ENCODE data around the gene CCDC30.

Gene CCDC30

DNA sequence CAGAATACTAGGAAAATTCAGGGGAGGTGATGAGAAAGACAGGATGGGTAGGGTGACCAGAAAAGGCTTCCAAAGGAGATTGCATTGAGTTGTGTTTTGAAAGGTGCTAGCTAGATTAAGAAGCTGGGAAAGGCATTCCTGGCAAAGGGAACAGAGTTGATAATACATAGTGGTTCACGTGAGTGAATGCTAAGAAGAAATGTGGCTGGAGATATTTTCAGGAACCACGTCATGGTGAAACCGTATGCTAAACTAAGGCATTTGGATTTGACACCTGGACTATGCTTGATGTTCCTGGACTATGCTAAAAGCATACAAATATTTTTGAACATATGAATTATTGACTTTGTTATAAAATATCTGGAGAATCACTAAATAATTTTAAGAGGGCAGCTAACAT, 14.7 kb downstream of the CCDC30 start:
- no peak overlapping the region for H3K4me3 ChIP-seq (ENCODE audit: low read length, poor library complexity, severe bottlenecking)
- H3K27me3 ChIP-seq (ENCODE audit: insufficient read depth, low read length, poor library complexity, severe bottlenecking) = no peaks in the 10 kb centered on the region
- H3K4me1 ChIP-seq (ENCODE audit: insufficient read depth, low read length, poor library complexity, severe bottlenecking) = no peaks in the 10 kb centered on the region
- H2AFZ ChIP-seq (ENCODE audit: low read length) = no peak overlapping the region
- no peaks in the 10 kb centered on the region for H3K9me3 ChIP-seq (ENCODE audit: insufficient read depth, low read depth, low read length)
- no peak overlapping the region for H3K4me2 ChIP-seq (ENCODE audit: low read depth, low read length, poor library complexity, severe bottlenecking)
- TF ChIP-seq, protein P1, sequence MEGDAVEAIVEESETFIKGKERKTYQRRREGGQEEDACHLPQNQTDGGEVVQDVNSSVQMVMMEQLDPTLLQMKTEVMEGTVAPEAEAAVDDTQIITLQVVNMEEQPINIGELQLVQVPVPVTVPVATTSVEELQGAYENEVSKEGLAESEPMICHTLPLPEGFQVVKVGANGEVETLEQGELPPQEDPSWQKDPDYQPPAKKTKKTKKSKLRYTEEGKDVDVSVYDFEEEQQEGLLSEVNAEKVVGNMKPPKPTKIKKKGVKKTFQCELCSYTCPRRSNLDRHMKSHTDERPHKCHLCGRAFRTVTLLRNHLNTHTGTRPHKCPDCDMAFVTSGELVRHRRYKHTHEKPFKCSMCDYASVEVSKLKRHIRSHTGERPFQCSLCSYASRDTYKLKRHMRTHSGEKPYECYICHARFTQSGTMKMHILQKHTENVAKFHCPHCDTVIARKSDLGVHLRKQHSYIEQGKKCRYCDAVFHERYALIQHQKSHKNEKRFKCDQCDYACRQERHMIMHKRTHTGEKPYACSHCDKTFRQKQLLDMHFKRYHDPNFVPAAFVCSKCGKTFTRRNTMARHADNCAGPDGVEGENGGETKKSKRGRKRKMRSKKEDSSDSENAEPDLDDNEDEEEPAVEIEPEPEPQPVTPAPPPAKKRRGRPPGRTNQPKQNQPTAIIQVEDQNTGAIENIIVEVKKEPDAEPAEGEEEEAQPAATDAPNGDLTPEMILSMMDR (conservative IDR thresholded peaks at IDR 0.05; ENCODE audit: low read length) = no peak
- H3F3A ChIP-seq (ENCODE audit: low read depth) = no peaks in the 10 kb centered on the region
- no peaks in the 10 kb centered on the region for H3K36me3 ChIP-seq (ENCODE audit: insufficient read depth, low read length)
- no peaks in the 10 kb centered on the region for H4K20me1 ChIP-seq (ENCODE audit: insufficient read depth, low read length, poor library complexity, severe bottlenecking)
- no peaks in the 10 kb centered on the region for H3K79me2 ChIP-seq (ENCODE audit: insufficient read depth, low read length)
- H3K9me2 ChIP-seq (replicated peaks; ENCODE audit: low read depth, low read length) = no peaks in the 10 kb centered on the region
- no peak overlapping the region for H3K9ac ChIP-seq (ENCODE audit: low read depth, low read length, poor library complexity, severe bottlenecking)

DNA sequence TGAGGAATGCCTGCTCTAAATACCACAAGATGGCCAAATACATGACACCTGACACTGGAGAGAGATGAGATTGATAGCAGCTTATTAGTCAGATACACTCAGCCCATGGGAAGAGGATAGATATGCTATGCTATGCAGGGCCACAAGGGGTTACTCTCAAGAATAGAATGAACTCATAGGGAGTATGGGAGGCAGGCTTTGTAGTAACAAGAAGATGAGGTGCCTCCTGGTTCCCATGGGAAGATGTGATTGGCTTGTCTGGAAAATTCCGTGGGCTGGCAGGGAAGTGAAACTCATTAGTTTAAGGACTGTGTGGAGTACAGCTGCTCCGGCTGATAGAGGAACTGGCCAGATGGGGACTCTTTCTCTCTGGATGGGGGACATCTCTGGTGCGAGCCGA, 16.5 kb downstream of the CCDC30 start:
- Histone ChIP-seq H3K9ac (ENCODE audit: low read depth, low read length, poor library complexity, severe bottlenecking) (no peak overlapping the region), H3F3A (ENCODE audit: low read depth) (no peaks in the 10 kb centered on the region), H3K9me3 (ENCODE audit: insufficient read depth, low read depth, low read length) (no peaks in the 10 kb centered on the region), H4K20me1 (ENCODE audit: insufficient read depth, low read length, poor library complexity, severe bottlenecking) (no peaks in the 10 kb centered on the region), H3K79me2 (ENCODE audit: insufficient read depth, low read length) (no peaks in the 10 kb centered on the region), H3K36me3 (ENCODE audit: insufficient read depth, low read length) (no peaks in the 10 kb centered on the region), H3K4me1 (ENCODE audit: insufficient read depth, low read length, poor library complexity, severe bottlenecking) (no peaks in the 10 kb centered on the region), H3K4me3 (ENCODE audit: low read length, poor library complexity, severe bottlenecking) (no peak overlapping the region), H2AFZ (ENCODE audit: low read length) (no peak overlapping the region), H3K4me2 (ENCODE audit: low read depth, low read length, poor library complexity, severe bottlenecking) (no peak overlapping the region), H3K9me2 (replicated peaks; ENCODE audit: low read depth, low read length) (no peaks in the 10 kb centered on the region), H3K27me3 (ENCODE audit: insufficient read depth, low read length, poor library complexity, severe bottlenecking) (no peaks in the 10 kb centered on the region)
- TF ChIP-seq EZH2phosphoT487 (IDR thresholded peaks at IDR 0.05; ENCODE audit: borderline replicate concordance) = no peak
- TF ChIP-seq, protein P1 (conservative IDR thresholded peaks at IDR 0.05; ENCODE audit: low read length) = peak; percentile 42; the same call in 1 of the 2 replicates

DNA sequence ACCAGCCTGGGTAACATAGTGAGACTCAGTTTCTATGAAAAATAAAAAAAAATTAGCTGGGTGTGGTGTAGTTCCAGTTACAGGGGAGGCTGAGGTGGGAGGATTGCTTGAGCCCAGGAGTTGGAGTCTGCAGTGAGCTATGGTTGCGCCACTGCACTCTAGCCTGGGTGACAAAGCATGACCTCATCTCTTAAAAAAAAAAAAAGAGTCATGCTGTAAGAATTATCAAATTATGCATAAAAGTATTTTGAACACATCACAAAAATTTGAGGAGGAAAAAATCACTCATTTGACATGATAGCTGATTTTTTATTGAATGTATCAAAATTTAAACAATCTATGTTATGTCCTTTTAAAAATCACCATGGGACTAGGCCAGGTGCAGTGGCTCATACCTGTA, 17.8 kb downstream of the CCDC30 start:
- Histone ChIP-seq H3K9ac (ENCODE audit: low read depth, low read length, poor library complexity, severe bottlenecking) (no peak overlapping the region), H3K36me3 (ENCODE audit: insufficient read depth, low read length) (no peaks in the 10 kb centered on the region), H3K9me2 (replicated peaks; ENCODE audit: low read depth, low read length) (no peaks in the 10 kb centered on the region), H3K27me3 (ENCODE audit: insufficient read depth, low read length, poor library complexity, severe bottlenecking) (no peaks in the 10 kb centered on the region), H3K9me3 (ENCODE audit: insufficient read depth, low read depth, low read length) (no peaks in the 10 kb centered on the region), H4K20me1 (ENCODE audit: insufficient read depth, low read length, poor library complexity, severe bottlenecking) (no peaks in the 10 kb centered on the region), H3K4me2 (ENCODE audit: low read depth, low read length, poor library complexity, severe bottlenecking) (no peak overlapping the region), H2AFZ (ENCODE audit: low read length) (no peak overlapping the region), H3F3A (ENCODE audit: low read depth) (no peaks in the 10 kb centered on the region), H3K79me2 (ENCODE audit: insufficient read depth, low read length) (no peaks in the 10 kb centered on the region), H3K4me1 (ENCODE audit: insufficient read depth, low read length, poor library complexity, severe bottlenecking) (no peaks in the 10 kb centered on the region), H3K4me3 (ENCODE audit: low read length, poor library complexity, severe bottlenecking) (no peak overlapping the region)
- no peak for TF ChIP-seq EZH2phosphoT487 (IDR thresholded peaks at IDR 0.05; ENCODE audit: borderline replicate concordance)
- TF ChIP-seq, protein P1 (conservative IDR thresholded peaks at IDR 0.05; ENCODE audit: low read length) = no peak
